GM18517 (cell line): ENCODE results near the gene PPP2R1B.
"Not testable (repeated sequence)": the region's sequence is repeated elsewhere in the genome, so short reads cannot be mapped to it uniquely, and the experiment has no call there.

Experiments
- ATAC-seq: cut with Tn5 transposase; IDR thresholded peaks from one replicate; pipeline ENCODE4 v1.9.1; 2021; ENCODE audit warnings: mild to moderate bottlenecking, moderate library complexity; ENCODE audit not compliant: unreplicated experiment

PPP2R1B gene

GRCh38 chr11:111729071-111729830 is 36.9 kb downstream of the PPP2R1B start:
- no peak for ATAC-seq

GRCh38 chr11:111727431-111727830 is 38.8 kb downstream of the PPP2R1B start:
- ATAC-seq: no peak

- no peak for ATAC-seq
Measured at GRCh38 chr11:111726301-111726713, 39.9 kb downstream of the PPP2R1B start.

GRCh38 chr11:111725621-111726020 is 40.6 kb downstream of the PPP2R1B start:
- no peak for ATAC-seq

- ATAC-seq: no peak
Measured at GRCh38 chr11:111724615-111725129, 41.5 kb downstream of the PPP2R1B start.

GRCh38 chr11:111723595-111723994 is 42.6 kb downstream of the PPP2R1B start:
- ATAC-seq: no peak

GRCh38 chr11:111722501-111722900 is 43.7 kb downstream of the PPP2R1B start:
- ATAC-seq: no peak

GRCh38 chr11:111720801-111721494 is 45.2 kb downstream of the PPP2R1B start:
- no peak for ATAC-seq

- no peak for ATAC-seq
Measured at GRCh38 chr11:111719379-111719778, 46.8 kb downstream of the PPP2R1B start.

GRCh38 chr11:111718859-111719258 is 47.3 kb downstream of the PPP2R1B start:
- no peak for ATAC-seq

- ATAC-seq: no peak
Measured at GRCh38 chr11:111718436-111718835, 47.8 kb downstream of the PPP2R1B start.

- not testable (repeated sequence) for ATAC-seq
Measured at GRCh38 chr11:111717660-111718059, 48.5 kb downstream of the PPP2R1B start.

GRCh38 chr11:111715142-111715816 is 50.9 kb downstream of the PPP2R1B start:
- ATAC-seq: no peak

- ATAC-seq: no peak
Measured at GRCh38 chr11:111714522-111714921, 51.7 kb downstream of the PPP2R1B start.

- no peak for ATAC-seq
Measured at GRCh38 chr11:111707691-111708067, 58.5 kb downstream of the PPP2R1B start.

- no peak for ATAC-seq
Measured at GRCh38 chr11:111707039-111707690, 59.0 kb downstream of the PPP2R1B start.

- no peak for ATAC-seq
Measured at GRCh38 chr11:111703576-111703975, 62.6 kb downstream of the PPP2R1B start.

- no peak for ATAC-seq
Measured at GRCh38 chr11:111702623-111703022, 63.6 kb downstream of the PPP2R1B start.

GRCh38 chr11:111700162-111700561 is 66.0 kb downstream of the PPP2R1B start:
- no peak for ATAC-seq

GRCh38 chr11:111699579-111700156 is 66.5 kb downstream of the PPP2R1B start:
- ATAC-seq: no peak
